Panc1 (cell line): ENCODE results near the gene HMGN2. TPM values are rescaled to one million over a fixed set of nuclear protein-coding genes. Genes with fewer than 3 reads are reported as not detected.

Source experiments
- ATAC-seq: fragments of 200-7000 bp; cut with Tn5 transposase; 2 replicates; pipeline ENCODE4 v1.9.1; 2020; ENCODE audit warnings: mild to moderate bottlenecking, moderate library complexity
- BruUV-seq: library from RNA; stranded (reverse); fragments of 400-500 nt; replicated peaks from 2 replicates; lab custom pipeline; 2021; lab: Mats Ljungman, UMichigan
- CTCF ChIA-PET: fragments of 300-600 bp; sonication (Branson Sonifier 250); formaldehyde crosslinking; loops from one replicate; lab custom pipeline; 2022; ENCODE audit warnings: antibody characterized with exemption; lab: Charles Lee
- POLR2A ChIA-PET: fragments of 300-600 bp; sonication (Branson Sonifier 250); formaldehyde crosslinking; loops from one replicate; lab custom pipeline; 2022; ENCODE audit warnings: antibody characterized with exemption; lab: Charles Lee
- DNase-seq: peaks from one replicate; pipeline ENCODE4 v3.0.0-alpha.2; 2010; ENCODE audit warnings: low read depth, low spot score
- H3K27ac ChIP-seq: 2 replicates; pipeline ENCODE4 v1.5.1; 2011; ENCODE audit warnings: mild to moderate bottlenecking, low read length, inconsistent platforms
- H3K27me3 ChIP-seq: fragments of 200-500 bp; sonication (Bioruptor generic); 2 replicates; pipeline ENCODE4 v1.6.0; 2014; ENCODE audit warnings: low read length, inconsistent platforms; ENCODE audit not compliant: control insufficient read depth, insufficient read depth
- H3K36me3 ChIP-seq: fragments of 200-500 bp; sonication (Bioruptor generic); 2 replicates; pipeline ENCODE4 v1.5.1; 2014; ENCODE audit warnings: inconsistent platforms, mild to moderate bottlenecking, low read length, moderate library complexity; ENCODE audit not compliant: control insufficient read depth, insufficient read depth
- H3K4me1 ChIP-seq: 2 replicates; pipeline ENCODE4 v1.5.1; 2011; ENCODE audit warnings: inconsistent platforms, mild to moderate bottlenecking, low read length, moderate library complexity; ENCODE audit not compliant: control insufficient read depth, insufficient read depth
- H3K4me3 ChIP-seq, 2 experiments: 2 replicates each; pipeline ENCODE4 v1.5.1; 2011 to 2012; ENCODE audit warnings: low read depth in 2 of 2, low read length in 2 of 2, mild to moderate bottlenecking in 2 of 2, inconsistent platforms in 1 of 2, moderate library complexity in 1 of 2
- H3K9me3 ChIP-seq: fragments of 200-500 bp; sonication (Bioruptor generic); 2 replicates; pipeline ENCODE4 v1.5.1; 2014; ENCODE audit warnings: low read depth, mild to moderate bottlenecking, inconsistent platforms, low read length, moderate library complexity; ENCODE audit not compliant: control insufficient read depth, insufficient read depth
- CTCF ChIP-seq: fragments of 450-650 bp; IDR thresholded peaks from 2 replicates; pipeline ENCODE4 v1.5.1; 2017; ENCODE audit warnings: mild to moderate bottlenecking
- POLR2AphosphoS5 ChIP-seq: IDR thresholded peaks from 2 replicates; pipeline ENCODE4 v1.6.1; 2012; ENCODE audit warnings: mild to moderate bottlenecking, low read depth, low read length, moderate library complexity
- REST ChIP-seq, 2 experiments: IDR thresholded peaks; 2 replicates each; pipeline ENCODE4 v1.6.1; 2011 to 2012; ENCODE audit warnings: low read depth in 2 of 2, control low read depth in 1 of 2, low read length in 1 of 2, mild to moderate bottlenecking in 1 of 2, moderate library complexity in 1 of 2; ENCODE audit not compliant: insufficient read depth in 1 of 2
- SIN3A ChIP-seq: IDR thresholded peaks from 2 replicates; pipeline ENCODE4 v1.6.1; 2012; ENCODE audit warnings: low read depth, mild to moderate bottlenecking, low read length, moderate library complexity, borderline replicate concordance; ENCODE audit not compliant: insufficient read depth
- TCF7L2 ChIP-seq: IDR thresholded peaks from 2 replicates; pipeline ENCODE4 v1.6.1; 2011; ENCODE audit warnings: mild to moderate bottlenecking, low read depth, low read length, inconsistent platforms
- in situ Hi-C: cut with HindIII; loops from 2 replicates; pipeline ENCODE4 v1.10.0; 2016; ENCODE audit warnings: low sequenced_read_pairs, low pct_unique_long_range_greater_than_20kb
- intact Hi-C: fragments of 100-400 bp; cut with micrococcal nuclease; formaldehyde crosslinking; loops from one replicate; pipeline ENCODE4 v1.10.0; 2022; ENCODE audit not compliant: unreplicated experiment
- total RNA-seq: library from RNA; stranded (reverse); gene quantifications from one replicate; pipeline ENCODE4 v1.2.1, GENCODE V29; 2021; ENCODE audit not compliant: unreplicated experiment

Gene HMGN2
- total RNA-seq, 1 experiment from 2014 or later, result 496 TPM

- ATAC-seq, result peak; percentile 68
- Histone ChIP-seq H3K4me1 (peaks cover 7% of the 10 kb centered on the region; the same call in 1 of the 2 replicates), H3K9me3 (no peaks in the 10 kb centered on the region), H3K36me3 (no peaks in the 10 kb centered on the region), H3K27me3 (no peaks in the 10 kb centered on the region), H3K27ac (no peak overlapping the region), H3K4me3 (no peak overlapping the region)
- DNase-seq, result no peak
- ChIA-PET CTCF (no interaction called here), POLR2A (interaction anchor here (0.5 kb wide), 1 partner anchor 64 kb away, joined by 6 read pairs; no protein-coding TSS in a partner anchor)
- no TSS peak for BruUV-seq
- intact Hi-C loops, result no loop called here
- in situ Hi-C loops, result no loop called here
- TF ChIP-seq CTCF (no peak), SIN3A (no peak), POLR2AphosphoS5 (no peak), TCF7L2 (no peak), REST (IDR thresholded peaks at IDR 0.05; ENCODE audit: insufficient read depth in 1 of 2, low read depth in 2 of 2, low read length in 1 of 2) (no peak)
Measured at GRCh38 chr1:26524181-26524580, 51.9 kb downstream of the HMGN2 start.

Other genes with a start within 250 kb of the HMGN2 start
- gene CEP85, start 238.2 kb upstream of the HMGN2 start, total RNA-seq, result 51.8 TPM
- gene SH3BGRL3, start 192.4 kb upstream of the HMGN2 start, total RNA-seq, result 193 TPM
- gene UBXN11, start 165.8 kb upstream of the HMGN2 start, total RNA-seq, result 23.7 TPM
- gene CD52, start 154.5 kb upstream of the HMGN2 start, total RNA-seq, result 1.6 TPM
- 0.64 TPM for gene CRYBG2, start 118.3 kb upstream of the HMGN2 start, total RNA-seq
- gene ZNF683, start 99.7 kb upstream of the HMGN2 start, total RNA-seq, result not detected
- 0.64 TPM for gene LIN28A, start 61.6 kb upstream of the HMGN2 start, total RNA-seq
- 56.7 TPM for gene DHDDS, start 40.1 kb upstream of the HMGN2 start, total RNA-seq
- 44.0 TPM for gene RPS6KA1, start 57.3 kb downstream of the HMGN2 start, total RNA-seq
- gene ARID1A, start 223.6 kb downstream of the HMGN2 start, total RNA-seq, result 110 TPM